Activated CD4-positive, alpha-beta T cell treated with anti-CD3 and anti-CD28 coated beads, Interleukin-2, Interleukin-6, amounts not matched to agents 100 ng/mL and 50 ng/mL, durations not matched to agents 16 hours and 8 hours (primary cell): ENCODE results near the gene DGCR6L.
"Not testable (repeated sequence)": the region's sequence is repeated elsewhere in the genome, so short reads cannot be mapped to it uniquely, and the experiment has no call there.

Source experiments
- DNase-seq: peaks from one replicate; pipeline ENCODE4 v3.0.0-alpha.2; 2020

Gene DGCR6L

GRCh38 chr22:20324139-20324516, 4.3 kb upstream of the DGCR6L start:
- peak; percentile 71 for DNase-seq

GRCh38 chr22:20321552-20322211, 1.8 kb upstream of the DGCR6L start:
- not testable (repeated sequence) for DNase-seq

GRCh38 chr22:20320659-20321551, 1.0 kb upstream of the DGCR6L start:
- DNase-seq = not testable (repeated sequence)

GRCh38 chr22:20319041-20319744, 667 bp downstream of the DGCR6L start:
- DNase-seq = peak; percentile 27

GRCh38 chr22:20318043-20318688, 1.7 kb downstream of the DGCR6L start:
- DNase-seq = not testable (repeated sequence)

- DNase-seq = peak; percentile 53
Observed at GRCh38 chr22:20317402-20318042, 2.3 kb downstream of the DGCR6L start.

GRCh38 chr22:20316844-20317401, 2.9 kb downstream of the DGCR6L start:
- no peak for DNase-seq

- DNase-seq = no peak
Observed at GRCh38 chr22:20316217-20316843, 3.5 kb downstream of the DGCR6L start.

- DNase-seq = no peak
Observed at GRCh38 chr22:20315337-20316216, 4.3 kb downstream of the DGCR6L start.

- DNase-seq = not testable (repeated sequence)
Observed at GRCh38 chr22:20314741-20315336, 5.0 kb downstream of the DGCR6L start.

- DNase-seq = not testable (repeated sequence)
Observed at GRCh38 chr22:20314206-20314605, 5.7 kb downstream of the DGCR6L start.

- not testable (repeated sequence) for DNase-seq
Observed at GRCh38 chr22:20313306-20314077, 6.4 kb downstream of the DGCR6L start.

- no peak for DNase-seq
Observed at GRCh38 chr22:20312396-20313191, 7.3 kb downstream of the DGCR6L start.

GRCh38 chr22:20311249-20312062, 8.4 kb downstream of the DGCR6L start:
- DNase-seq = not testable (repeated sequence)

- DNase-seq = not testable (repeated sequence)
Observed at GRCh38 chr22:20310773-20311172, 9.1 kb downstream of the DGCR6L start.

GRCh38 chr22:20310180-20310579, 9.7 kb downstream of the DGCR6L start:
- not testable (repeated sequence) for DNase-seq
